SK-N-SH treated with all-trans-retinoic acid at 6 μM for 48 hours (cell line): ENCODE measurements around the gene SH2D3A.

Experiments
- ATAC-seq: fragments of 200-7000 bp; cut with Tn5 transposase; 3 replicates; pipeline ENCODE4 v1.9.1; 2020; ENCODE audit warnings: mild to moderate bottlenecking, moderate library complexity
- ARNTL ChIP-seq: fragments of 450-650 bp; formaldehyde crosslinking; IDR thresholded peaks from 2 replicates; pipeline ENCODE4 v1.5.0; 2020; ENCODE audit warnings: low read depth, mild to moderate bottlenecking, moderate library complexity, borderline replicate concordance
- CSRNP3 ChIP-seq: fragments of 250-450 bp; sonication (Bioruptor Pico); IDR thresholded peaks from 2 replicates; pipeline ENCODE4 v1.5.1; 2021; ENCODE audit warnings: mild to moderate bottlenecking, moderate library complexity
- ESRRG ChIP-seq: fragments of 250-450 bp; sonication (Bioruptor Pico); IDR thresholded peaks from 2 replicates; pipeline ENCODE4 v1.6.1; 2021; ENCODE audit warnings: mild to moderate bottlenecking
- ISL1 ChIP-seq: fragments of 250-450 bp; sonication (Bioruptor Pico); IDR thresholded peaks from 2 replicates; pipeline ENCODE4 v2.1.2; 2022; ENCODE audit warnings: mild to moderate bottlenecking, moderate library complexity
- OSR1 ChIP-seq: fragments of 250-450 bp; sonication (Bioruptor Pico); IDR thresholded peaks from 2 replicates; pipeline ENCODE4 v1.8.0; 2022; ENCODE audit warnings: moderate library complexity, mild to moderate bottlenecking, inconsistent platforms
- PATZ1 ChIP-seq: fragments of 250-450 bp; sonication (Bioruptor Pico); IDR thresholded peaks from 2 replicates; pipeline ENCODE4 v1.8.0; 2020; ENCODE audit warnings: mild to moderate bottlenecking, moderate library complexity, borderline replicate concordance
- POU6F1 ChIP-seq: fragments of 250-450 bp; sonication (Bioruptor Pico); IDR thresholded peaks from 2 replicates; pipeline ENCODE4 v1.8.0; 2021; ENCODE audit warnings: low read depth, mild to moderate bottlenecking, moderate library complexity, borderline replicate concordance
- PPARA ChIP-seq: fragments of 250-450 bp; sonication (Bioruptor Pico); IDR thresholded peaks from 2 replicates; pipeline ENCODE4 v1.5.0; 2020; ENCODE audit warnings: mild to moderate bottlenecking, borderline replicate concordance
- RARB ChIP-seq: fragments of 250-450 bp; sonication (Bioruptor Pico); IDR thresholded peaks from 2 replicates; pipeline ENCODE4 v1.8.0; 2021; ENCODE audit warnings: mild to moderate bottlenecking, moderate library complexity
- SNAI2 ChIP-seq: fragments of 250-450 bp; sonication (Bioruptor Pico); IDR thresholded peaks from 2 replicates; pipeline ENCODE4 v1.5.0; 2020; ENCODE audit warnings: mild to moderate bottlenecking, moderate library complexity
- TCF4 ChIP-seq: fragments of 250-450 bp; sonication (Bioruptor Pico); IDR thresholded peaks from 2 replicates; pipeline ENCODE4 v1.8.0; 2021; ENCODE audit warnings: mild to moderate bottlenecking, moderate library complexity, borderline replicate concordance
- ZC3H10 ChIP-seq: fragments of 250-450 bp; sonication (Bioruptor Pico); IDR thresholded peaks from 2 replicates; pipeline ENCODE4 v1.5.1; 2021; ENCODE audit warnings: mild to moderate bottlenecking, moderate library complexity
- ZFP3 ChIP-seq: fragments of 250-450 bp; sonication (Bioruptor Pico); IDR thresholded peaks from 2 replicates; pipeline ENCODE4 v1.5.0; 2020; ENCODE audit warnings: mild to moderate bottlenecking, moderate library complexity
- ZNF565 ChIP-seq: fragments of 450-650 bp; formaldehyde crosslinking; conservative IDR thresholded peaks from 2 replicates; pipeline ENCODE4 v1.5.0; 2020; ENCODE audit warnings: low read depth, mild to moderate bottlenecking, moderate library complexity
- ZNF8 ChIP-seq: fragments of 450-650 bp; formaldehyde crosslinking; IDR thresholded peaks from 2 replicates; pipeline ENCODE4 v1.5.0; 2020; ENCODE audit warnings: mild to moderate bottlenecking, moderate library complexity
- TF ChIP-seq, protein P1 (sequence below): fragments of 250-450 bp; sonication (Bioruptor Pico); IDR thresholded peaks from 2 replicates; pipeline ENCODE4 v1.5.1; 2020; ENCODE audit warnings: low read depth, mild to moderate bottlenecking, moderate library complexity

The SH2D3A gene

GRCh38 chr19:6714749-6715555 is 52.3 kb downstream of the SH2D3A start:
- no peak for TF ChIP-seq ZNF8 (CRISPR knock-in tag)
- no peak for TF ChIP-seq ZFP3
- TF ChIP-seq TCF4: no peak
- TF ChIP-seq PPARA (CRISPR knock-in tag): no peak
- no peak for TF ChIP-seq ISL1 (CRISPR knock-in tag)
- no peak for TF ChIP-seq ARNTL (CRISPR knock-in tag)
- TF ChIP-seq ZC3H10 (CRISPR knock-in tag): no peak
- TF ChIP-seq PATZ1 (CRISPR knock-in tag): no peak
- no peak for TF ChIP-seq SNAI2 (CRISPR knock-in tag)
- TF ChIP-seq, protein P1, sequence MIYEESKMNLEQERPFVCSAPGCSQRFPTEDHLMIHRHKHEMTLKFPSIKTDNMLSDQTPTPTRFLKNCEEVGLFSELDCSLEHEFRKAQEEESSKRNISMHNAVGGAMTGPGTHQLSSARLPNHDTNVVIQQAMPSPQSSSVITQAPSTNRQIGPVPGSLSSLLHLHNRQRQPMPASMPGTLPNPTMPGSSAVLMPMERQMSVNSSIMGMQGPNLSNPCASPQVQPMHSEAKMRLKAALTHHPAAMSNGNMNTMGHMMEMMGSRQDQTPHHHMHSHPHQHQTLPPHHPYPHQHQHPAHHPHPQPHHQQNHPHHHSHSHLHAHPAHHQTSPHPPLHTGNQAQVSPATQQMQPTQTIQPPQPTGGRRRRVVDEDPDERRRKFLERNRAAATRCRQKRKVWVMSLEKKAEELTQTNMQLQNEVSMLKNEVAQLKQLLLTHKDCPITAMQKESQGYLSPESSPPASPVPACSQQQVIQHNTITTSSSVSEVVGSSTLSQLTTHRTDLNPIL (CRISPR knock-in tag): no peak
- TF ChIP-seq CSRNP3 (CRISPR knock-in tag): no peak
- ATAC-seq: no peak

DNA sequence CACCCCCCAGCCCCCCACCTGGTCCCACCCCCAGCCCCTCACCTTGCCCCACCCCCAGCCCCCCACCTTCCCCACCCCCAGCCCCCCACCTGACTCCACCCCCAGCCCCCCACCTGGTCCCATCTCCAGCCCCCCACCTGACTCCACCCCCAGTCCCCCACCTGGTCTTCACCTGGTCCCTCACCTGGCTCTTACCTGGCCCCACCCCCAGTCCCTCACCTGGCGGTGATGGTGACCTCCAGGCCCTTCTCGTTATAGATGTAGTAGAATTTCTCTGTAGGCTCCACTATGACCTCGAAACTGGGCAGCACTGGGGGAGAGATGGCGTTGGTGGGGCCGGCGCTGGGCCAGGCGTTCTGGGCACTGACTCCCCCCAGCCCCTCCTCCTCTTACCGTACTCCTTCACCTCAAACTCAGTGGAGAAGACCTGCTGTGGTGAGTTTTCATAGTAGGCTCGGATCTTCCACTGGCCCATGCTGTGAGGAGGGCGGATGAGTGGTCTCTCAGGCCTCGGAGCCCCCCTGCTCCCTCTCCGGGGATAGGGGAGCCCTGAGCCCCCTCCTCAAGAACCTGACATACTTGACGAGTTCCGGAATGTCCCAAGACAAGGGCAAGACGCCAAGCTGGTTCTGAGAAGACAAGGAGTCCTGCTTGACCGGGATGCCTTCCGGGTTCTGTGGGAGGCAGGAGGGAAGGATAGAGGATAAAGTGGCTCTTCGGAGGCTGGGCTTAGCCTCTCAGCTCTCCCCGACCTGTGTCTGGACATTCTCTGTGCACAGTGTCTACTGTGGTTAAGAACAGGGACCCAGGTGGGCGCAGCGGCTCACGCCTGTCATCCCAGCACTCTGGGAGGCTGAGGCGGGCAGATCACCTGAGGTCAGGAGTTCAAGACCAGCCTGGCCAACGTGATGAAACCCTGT is 53.2 kb downstream of the SH2D3A start:
- ATAC-seq: no peak
- TF ChIP-seq OSR1 (CRISPR knock-in tag): no peak
- no peak for TF ChIP-seq ZFP3
- no peak for TF ChIP-seq ISL1 (CRISPR knock-in tag)
- TF ChIP-seq RARB (CRISPR knock-in tag): no peak
- TF ChIP-seq POU6F1 (CRISPR knock-in tag): no peak
- no peak for TF ChIP-seq PATZ1 (CRISPR knock-in tag)
- no peak for TF ChIP-seq ESRRG (CRISPR knock-in tag)
- no peak for TF ChIP-seq ZNF565 (CRISPR knock-in tag)
- TF ChIP-seq ARNTL (CRISPR knock-in tag): no peak
- no peak for TF ChIP-seq TCF4
- TF ChIP-seq, all 23 proteins: peak for 0

- no peak for ATAC-seq
- TF ChIP-seq, protein P1 (CRISPR knock-in tag): no peak
- TF ChIP-seq OSR1 (CRISPR knock-in tag): no peak
- TF ChIP-seq ZNF565 (CRISPR knock-in tag): no peak
- TF ChIP-seq ZC3H10 (CRISPR knock-in tag): no peak
- no peak for TF ChIP-seq SNAI2 (CRISPR knock-in tag)
- no peak for TF ChIP-seq ARNTL (CRISPR knock-in tag)
- TF ChIP-seq PPARA (CRISPR knock-in tag): no peak
- no peak for TF ChIP-seq POU6F1 (CRISPR knock-in tag)
- no peak for TF ChIP-seq ESRRG (CRISPR knock-in tag)
Measured at GRCh38 chr19:6712692-6713670, 54.3 kb downstream of the SH2D3A start.
